Lower lobe of right lung (tissue), 2 donors: ENCODE results near the gene IFNG-AS1. TPM values are rescaled to one million over a fixed set of nuclear protein-coding genes. Genes with fewer than 3 reads are reported as not detected.

Experiments
- ATAC-seq, 2 donors: fragments of 200-7000 bp; cut with Tn5 transposase; one replicate each; pipeline ENCODE4 v1.9.1; 2020 to 2022; ENCODE audit warnings: mild to moderate bottlenecking in 2 of 2, moderate library complexity in 2 of 2
- DNase-seq: peaks from one replicate; pipeline ENCODE4 v3.0.0-alpha.2; 2020
- H3K27ac ChIP-seq: fragments of 200-600 bp; one replicate; pipeline ENCODE4 v1.8.0; 2022
- H3K27me3 ChIP-seq: fragments of 200-600 bp; one replicate; pipeline ENCODE4 v1.8.0; 2022; ENCODE audit warnings: low read depth
- H3K36me3 ChIP-seq: fragments of 200-600 bp; one replicate; pipeline ENCODE4 v1.8.0; 2022; ENCODE audit warnings: mild to moderate bottlenecking
- H3K4me1 ChIP-seq: fragments of 200-600 bp; one replicate; pipeline ENCODE4 v1.8.0; 2022
- H3K4me3 ChIP-seq: fragments of 200-600 bp; one replicate; pipeline ENCODE4 v1.8.0; 2022; ENCODE audit warnings: mild to moderate bottlenecking
- H3K9me3 ChIP-seq: fragments of 200-600 bp; one replicate; pipeline ENCODE4 v1.8.0; 2022
- intact Hi-C: fragments of 100-400 bp; cut with DNase I; formaldehyde crosslinking; loops from one replicate; pipeline ENCODE4 v1.11.0; 2022
- long read RNA-seq: library from polyadenylated mRNA; unstranded; transcript quantifications from one replicate; pipeline ENCODE4 v2.0.0, GENCODE V29; 2021
- total RNA-seq: library from RNA; stranded (reverse); fragmentation: NEBNext Ultra II Directional; extraction: Animal tissue kit (Norgen Biotek cat#: 25700); gene quantifications from one replicate; pipeline ENCODE4 v1.2.1, GENCODE V29; 2021
- TF ChIP-seq, protein P1 (sequence below): fragments of 200-600 bp; IDR thresholded peaks from one replicate; pipeline ENCODE4 v1.8.0; 2022; ENCODE audit warnings: antibody characterized with exemption, mild to moderate bottlenecking
- donor health status: DM: no; HTN: yes; CAD: no; lungs with severe emphysema.

The IFNG-AS1 gene
- total RNA-seq, result not detected
- long read RNA-seq, result 0 reads

DNA sequence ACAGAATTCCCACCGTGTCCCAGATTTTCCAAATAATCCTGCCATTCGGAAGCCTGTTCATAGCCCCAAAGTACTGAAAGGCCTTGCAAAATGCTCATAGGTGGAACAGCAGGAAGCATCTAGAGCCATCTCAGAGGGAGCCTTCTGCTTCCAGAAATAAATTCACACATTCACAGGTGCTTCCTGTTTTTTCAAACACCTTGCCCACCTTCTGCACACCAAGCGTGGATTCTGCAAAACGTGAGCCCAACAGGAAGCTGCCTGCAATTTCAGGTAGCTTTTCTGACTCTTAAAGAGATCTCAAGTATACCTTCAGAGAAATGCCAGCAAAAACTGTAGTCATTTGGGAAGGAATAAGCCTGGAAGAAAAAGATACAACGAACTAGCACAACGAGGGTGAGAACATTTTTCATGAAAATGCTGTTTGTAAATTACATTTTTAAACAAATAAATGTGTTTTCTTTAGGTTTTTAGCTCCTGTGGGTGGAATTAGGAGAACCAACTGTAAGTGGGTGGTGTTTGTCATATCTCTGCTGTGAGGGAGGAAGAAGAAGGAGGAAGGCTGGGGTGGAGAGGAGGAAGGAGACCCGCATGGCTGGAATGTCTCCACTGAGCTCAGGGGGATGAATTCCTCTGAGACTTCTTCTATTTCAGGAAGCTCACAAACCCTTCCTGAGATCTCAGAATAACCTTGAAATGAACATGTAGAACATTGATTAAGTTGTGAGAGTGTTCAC, at the start of gene IFNG-AS1:
TSS of gene IFNG-AS1 (plus strand) at position 264 of the 737 bp plus-strand sequence.
- Histone ChIP-seq H3K9me3 (no peaks in the 10 kb centered on the region), H3K4me3 (no peak within 1 kb of the TSS), H3K27ac (no peak within 1 kb of the TSS), H3K36me3 (no peaks in the 10 kb centered on the region), H3K27me3 (no peaks in the 10 kb centered on the region), H3K4me1 (no peaks in the 10 kb centered on the region)
- TF ChIP-seq, protein P1, sequence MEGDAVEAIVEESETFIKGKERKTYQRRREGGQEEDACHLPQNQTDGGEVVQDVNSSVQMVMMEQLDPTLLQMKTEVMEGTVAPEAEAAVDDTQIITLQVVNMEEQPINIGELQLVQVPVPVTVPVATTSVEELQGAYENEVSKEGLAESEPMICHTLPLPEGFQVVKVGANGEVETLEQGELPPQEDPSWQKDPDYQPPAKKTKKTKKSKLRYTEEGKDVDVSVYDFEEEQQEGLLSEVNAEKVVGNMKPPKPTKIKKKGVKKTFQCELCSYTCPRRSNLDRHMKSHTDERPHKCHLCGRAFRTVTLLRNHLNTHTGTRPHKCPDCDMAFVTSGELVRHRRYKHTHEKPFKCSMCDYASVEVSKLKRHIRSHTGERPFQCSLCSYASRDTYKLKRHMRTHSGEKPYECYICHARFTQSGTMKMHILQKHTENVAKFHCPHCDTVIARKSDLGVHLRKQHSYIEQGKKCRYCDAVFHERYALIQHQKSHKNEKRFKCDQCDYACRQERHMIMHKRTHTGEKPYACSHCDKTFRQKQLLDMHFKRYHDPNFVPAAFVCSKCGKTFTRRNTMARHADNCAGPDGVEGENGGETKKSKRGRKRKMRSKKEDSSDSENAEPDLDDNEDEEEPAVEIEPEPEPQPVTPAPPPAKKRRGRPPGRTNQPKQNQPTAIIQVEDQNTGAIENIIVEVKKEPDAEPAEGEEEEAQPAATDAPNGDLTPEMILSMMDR, result no peak
- DNase-seq (no peak), ATAC-seq (no peak)
- intact Hi-C loops, result no loop called here

DNA sequence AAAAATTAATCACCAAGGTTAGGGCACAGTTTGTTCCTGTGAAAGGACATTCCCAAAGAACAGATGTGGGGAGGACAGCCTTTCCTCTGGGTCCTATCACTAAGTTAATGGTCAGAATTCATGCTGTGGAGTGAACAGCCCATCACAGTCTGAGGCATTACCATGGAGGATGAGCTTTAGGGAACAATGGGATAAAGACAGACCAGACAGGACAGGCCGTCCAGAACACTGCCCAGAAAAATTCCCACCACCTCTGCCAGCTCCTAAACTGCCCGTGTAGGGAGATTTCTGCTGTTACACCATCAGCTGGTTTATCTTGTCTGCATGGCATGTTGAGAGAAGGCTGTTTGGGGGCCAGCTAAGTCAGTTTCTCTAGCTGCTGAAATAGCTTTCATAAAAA, 49.6 kb upstream of the IFNG-AS1 start:
- no peaks in the 10 kb centered on the region for H3K9me3 ChIP-seq
- DNase-seq (no peak), ATAC-seq (no peak)
- no peaks in the 10 kb centered on the region for H3K36me3 ChIP-seq
- intact Hi-C loops, result loop anchor here (5.0 kb wide), 1 partner anchor 582 kb away; no protein-coding TSS in a partner anchor
- H3K4me3 ChIP-seq, result no peak overlapping the region
- H3K27ac ChIP-seq, result no peak overlapping the region
- peaks cover 9% of the 10 kb centered on the region for H3K4me1 ChIP-seq
- H3K27me3 ChIP-seq, result no peaks in the 10 kb centered on the region
- TF ChIP-seq, protein P1, result no peak

DNA sequence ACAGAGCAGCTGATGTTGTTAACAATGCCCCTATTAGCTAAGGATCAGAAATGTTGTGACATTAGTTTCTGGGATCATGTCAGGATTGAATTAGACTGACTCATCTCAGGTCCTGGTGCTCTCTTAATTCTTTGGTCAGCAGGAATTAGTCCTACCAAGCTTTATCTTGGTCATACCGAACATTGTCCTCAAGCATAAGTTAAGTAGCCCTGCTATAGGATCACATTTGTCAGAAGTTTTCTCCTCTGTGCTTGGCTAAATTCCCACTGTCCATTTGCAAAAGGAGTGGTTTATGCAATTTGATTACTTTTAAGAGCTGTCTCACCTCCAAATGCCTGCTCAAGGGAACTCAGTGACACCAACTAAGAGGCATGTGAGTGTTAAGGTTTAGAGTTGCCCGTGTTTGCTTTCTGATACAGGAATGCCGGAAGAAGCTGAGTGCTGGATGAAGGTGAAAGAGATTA, 48.4 kb upstream of the IFNG-AS1 start:
- Histone ChIP-seq H3K9me3 (no peaks in the 10 kb centered on the region), H3K36me3 (no peaks in the 10 kb centered on the region), H3K4me1 (peaks cover 9% of the 10 kb centered on the region), H3K4me3 (no peak overlapping the region), H3K27ac (no peak overlapping the region), H3K27me3 (no peaks in the 10 kb centered on the region)
- TF ChIP-seq, protein P1, result no peak
- peak; percentile 70 to 86 for ATAC-seq
- no peak for DNase-seq
- intact Hi-C loops, result loop anchor here (5.0 kb wide), 1 partner anchor 584 kb away; no protein-coding TSS in a partner anchor

DNA sequence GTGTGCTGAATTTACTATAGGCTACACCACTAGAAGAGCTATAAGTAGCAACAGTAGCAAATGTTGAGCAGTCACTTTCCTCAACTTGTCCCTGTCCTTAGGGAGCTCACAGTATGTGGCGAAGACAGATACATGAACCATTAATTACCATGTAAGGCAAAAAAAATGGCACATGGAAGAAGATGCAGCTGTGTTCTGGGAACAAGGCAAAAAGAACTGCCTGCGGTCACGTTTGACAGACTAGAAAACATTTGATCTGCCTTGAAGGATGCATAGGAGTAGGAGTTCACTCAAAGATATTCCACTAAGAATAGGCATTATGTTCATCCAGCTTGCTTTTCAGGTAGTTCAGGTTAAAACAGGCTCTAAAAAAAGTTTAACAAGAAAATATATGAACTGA, 46.5 kb upstream of the IFNG-AS1 start:
- TF ChIP-seq, protein P1, result no peak
- H3K4me1 ChIP-seq, result peaks cover 9% of the 10 kb centered on the region
- H3K9me3 ChIP-seq, result no peaks in the 10 kb centered on the region
- intact Hi-C loops, result loop anchor here (5.0 kb wide), 1 partner anchor 585 kb away; no protein-coding TSS in a partner anchor
- no peaks in the 10 kb centered on the region for H3K27me3 ChIP-seq
- H3K27ac ChIP-seq, result no peak overlapping the region
- no peak for DNase-seq
- no peak overlapping the region for H3K4me3 ChIP-seq
- H3K36me3 ChIP-seq, result no peaks in the 10 kb centered on the region
- no peak for ATAC-seq

DNA sequence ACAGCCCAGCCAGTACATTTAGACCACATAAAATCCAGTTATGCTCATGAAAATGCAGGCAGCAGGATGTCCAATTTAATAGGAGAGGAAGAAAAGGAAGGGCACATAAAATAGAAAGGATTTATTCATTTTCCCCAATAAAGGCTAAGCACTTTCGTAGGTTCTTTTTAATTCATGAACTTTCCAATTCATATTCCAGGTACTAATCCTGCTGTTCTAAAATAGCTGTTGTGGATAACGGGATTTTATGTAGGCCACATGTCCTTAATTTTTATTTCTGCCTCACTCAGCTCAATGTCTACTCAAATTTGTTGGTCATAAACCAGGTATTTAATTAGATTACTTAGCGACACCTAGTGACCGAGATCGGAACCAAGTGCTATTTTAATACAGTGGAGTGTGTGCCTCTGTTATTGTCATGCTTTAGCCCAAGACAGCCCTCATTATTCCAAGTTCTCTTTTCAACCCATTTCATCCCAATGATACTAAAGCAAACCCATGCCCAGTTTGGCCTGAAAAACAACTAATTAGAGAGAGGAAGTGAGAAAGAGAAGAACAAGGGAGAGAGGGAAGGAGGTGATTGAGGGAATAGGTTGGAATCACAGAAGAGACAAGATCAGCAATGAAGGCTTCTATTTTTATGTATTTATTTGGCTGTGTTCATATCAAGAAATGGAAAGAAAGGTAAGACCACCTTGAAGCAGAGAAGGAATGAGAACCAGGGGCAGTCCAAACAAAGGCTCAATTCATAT, 45.9 kb upstream of the IFNG-AS1 start:
- ATAC-seq, result peak; percentile 69 to 85
- Histone ChIP-seq H3K27me3 (no peaks in the 10 kb centered on the region), H3K27ac (no peak overlapping the region), H3K4me1 (peaks cover 9% of the 10 kb centered on the region), H3K4me3 (no peak overlapping the region), H3K36me3 (no peaks in the 10 kb centered on the region), H3K9me3 (no peaks in the 10 kb centered on the region)
- DNase-seq, result no peak
- TF ChIP-seq, protein P1, result peak; percentile 73
- intact Hi-C loops, result loop anchor here (5.0 kb wide), 1 partner anchor 586 kb away; no protein-coding TSS in a partner anchor
